GM18502 (cell line): Measurements from ENCODE around the gene DHRS11.

Source experiments
- ATAC-seq: cut with Tn5 transposase; IDR thresholded peaks from one replicate; pipeline ENCODE4 v1.9.1; 2021; ENCODE audit warnings: mild to moderate bottlenecking; ENCODE audit not compliant: unreplicated experiment, poor library complexity

Gene DHRS11

DNA sequence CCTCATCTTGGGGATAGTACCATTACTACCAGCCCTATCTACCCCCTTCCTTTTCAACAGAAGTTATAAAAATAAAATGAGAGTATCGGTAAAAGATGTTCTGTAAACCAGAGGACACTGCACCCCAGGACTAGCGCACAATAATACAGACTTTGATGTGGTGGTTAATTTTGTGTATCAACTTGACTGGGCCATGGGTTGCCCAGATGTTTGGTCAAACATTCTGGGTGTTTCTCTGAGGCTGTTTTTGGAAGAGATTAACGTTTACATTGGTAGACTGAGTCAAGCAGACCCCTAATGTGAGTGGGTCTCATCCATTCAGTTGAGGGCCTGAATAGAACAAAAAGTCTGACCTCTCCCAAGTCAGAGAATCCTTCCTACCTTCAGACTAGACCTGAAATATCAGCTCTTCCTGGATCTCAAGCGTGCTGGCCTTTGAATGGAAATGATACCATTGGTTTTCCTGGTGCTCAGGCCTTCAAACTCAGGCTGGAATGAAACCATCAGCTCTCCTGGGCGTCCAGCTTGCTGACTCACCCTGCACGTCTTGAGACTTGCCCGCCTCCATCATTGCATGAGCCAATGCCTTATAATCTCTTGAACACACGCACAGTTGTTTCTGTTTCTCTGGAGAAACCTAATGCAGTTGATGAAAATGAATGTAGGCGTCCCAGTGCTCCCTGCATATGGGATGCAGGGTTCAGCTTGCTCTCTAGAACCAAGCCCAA is 19.8 kb downstream of the DHRS11 start:
- ATAC-seq = no peak

DNA sequence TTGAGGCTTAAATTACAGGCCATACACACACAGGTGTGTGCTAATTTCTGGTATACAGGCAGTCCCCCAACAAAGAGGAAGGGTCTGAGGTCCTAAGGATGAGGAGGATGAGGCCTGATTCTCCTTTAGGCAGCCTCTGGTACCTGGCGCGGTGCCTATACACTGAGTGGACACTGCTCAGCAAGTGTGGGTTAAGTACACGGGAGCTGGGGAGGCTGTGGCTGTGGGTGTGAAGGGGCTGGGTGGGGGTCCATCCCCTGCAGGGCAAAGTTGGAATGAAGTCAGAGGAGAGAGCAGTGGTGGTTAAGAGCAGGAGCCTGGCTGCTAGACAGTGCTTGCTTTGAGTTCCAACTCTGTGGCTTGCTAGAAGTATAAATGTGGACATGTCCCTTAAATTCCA is 20.6 kb downstream of the DHRS11 start:
- ATAC-seq = no peak

DNA sequence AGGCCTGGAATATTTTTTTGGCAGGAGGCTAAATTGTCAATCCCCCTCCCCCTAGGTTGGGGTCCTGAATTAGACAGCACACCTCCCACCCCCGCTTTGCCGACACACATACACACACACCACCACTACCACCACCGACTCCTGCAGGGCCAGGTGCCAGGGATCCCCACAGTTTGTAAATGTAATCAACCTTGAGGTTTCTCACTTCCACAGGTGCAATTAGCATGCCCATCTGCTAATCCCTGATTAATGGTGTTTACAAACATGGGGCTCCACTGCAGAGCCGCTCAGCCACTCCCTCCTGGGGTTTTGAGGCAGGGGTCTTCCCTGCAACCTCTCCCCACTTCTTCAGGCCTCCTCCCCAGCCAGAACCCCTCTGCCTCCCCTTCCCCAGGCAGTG is 21.5 kb downstream of the DHRS11 start:
- ATAC-seq = no peak

DNA sequence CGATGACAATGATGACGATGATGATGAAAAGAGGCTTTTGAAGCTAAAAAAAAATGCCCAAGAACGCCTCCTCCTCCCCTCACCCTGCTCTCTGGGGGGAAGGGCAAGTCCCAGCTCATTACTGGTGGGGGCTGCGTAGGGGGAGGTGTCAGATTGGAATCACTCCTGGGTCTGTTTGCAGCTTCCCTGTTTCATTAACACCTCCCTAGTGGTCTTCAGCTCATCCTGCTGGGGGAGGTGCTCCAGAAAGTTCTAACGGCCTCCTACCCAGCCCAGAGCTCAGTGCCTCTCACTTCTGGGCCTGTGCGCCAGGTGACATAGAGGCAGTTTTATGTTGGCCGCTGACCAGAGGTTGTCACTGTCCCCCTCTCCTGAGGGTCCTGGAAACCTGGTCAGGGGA is 22.4 kb downstream of the DHRS11 start:
- ATAC-seq = no peak

DNA sequence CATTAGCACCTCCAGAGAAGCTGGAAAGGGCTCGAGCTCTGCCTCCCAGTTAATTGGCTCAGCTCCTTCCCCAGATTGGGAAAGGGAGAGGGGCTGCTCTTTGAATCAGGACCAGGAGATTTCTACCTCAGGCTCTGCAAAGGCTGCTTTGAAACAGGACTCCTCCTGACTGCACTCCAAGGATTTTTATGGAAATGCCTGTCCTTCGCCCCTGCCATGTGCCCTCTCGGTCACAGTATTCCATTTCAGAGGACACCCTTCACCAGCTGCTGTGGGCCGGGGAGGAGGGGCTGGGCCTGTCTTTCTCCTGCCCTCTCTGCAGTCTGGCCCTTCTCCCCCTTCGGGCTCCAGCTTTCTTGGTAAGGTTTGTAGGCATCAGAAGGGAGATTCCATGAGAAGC is 23.3 kb downstream of the DHRS11 start:
- ATAC-seq = no peak

DNA sequence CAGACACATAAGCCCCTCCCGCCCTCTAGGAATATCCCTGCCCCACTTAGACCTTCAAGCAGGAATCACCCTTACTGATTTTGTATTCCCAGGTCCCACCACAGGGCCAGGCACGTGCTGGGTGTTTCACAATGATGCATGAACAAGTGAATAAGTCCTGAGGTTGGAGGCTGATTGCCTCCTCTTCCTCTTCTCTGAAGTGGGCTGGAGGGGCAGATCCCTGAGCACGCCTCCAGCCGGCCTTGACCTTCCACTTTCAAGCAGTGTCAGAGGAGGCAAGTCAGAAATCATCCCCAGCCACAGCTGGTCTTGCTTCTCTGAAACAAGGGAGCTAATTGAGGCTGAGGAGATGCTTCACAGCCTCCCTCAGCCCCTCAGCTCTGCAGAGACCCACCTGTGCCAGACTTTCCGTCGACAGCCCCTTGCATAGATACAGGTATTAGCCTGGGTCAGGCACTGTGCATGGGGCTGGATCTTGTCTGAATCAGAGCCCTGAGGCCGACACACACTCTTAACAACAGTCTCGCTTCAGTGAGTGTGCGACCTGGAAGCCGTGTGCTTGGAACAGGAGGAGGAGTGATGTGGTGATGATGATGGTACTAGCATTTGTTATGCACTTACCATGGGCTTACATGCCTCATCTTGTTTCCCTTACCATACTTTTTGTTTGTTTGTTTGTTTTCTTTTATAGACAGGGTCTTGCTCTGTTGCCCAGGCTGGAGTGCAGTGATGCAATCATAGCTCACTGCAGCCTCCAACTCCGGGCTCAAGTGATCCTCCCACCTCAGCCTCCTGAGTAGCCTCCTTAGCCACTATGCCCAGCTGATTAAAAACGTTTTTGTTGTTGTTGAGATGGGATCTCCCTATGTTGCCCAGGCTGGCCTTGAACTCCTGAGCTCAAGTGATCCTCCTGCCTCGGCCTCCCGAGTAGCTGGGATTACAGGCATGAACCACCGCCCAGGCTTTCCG is 24.7 kb downstream of the DHRS11 start:
- no peak for ATAC-seq

DNA sequence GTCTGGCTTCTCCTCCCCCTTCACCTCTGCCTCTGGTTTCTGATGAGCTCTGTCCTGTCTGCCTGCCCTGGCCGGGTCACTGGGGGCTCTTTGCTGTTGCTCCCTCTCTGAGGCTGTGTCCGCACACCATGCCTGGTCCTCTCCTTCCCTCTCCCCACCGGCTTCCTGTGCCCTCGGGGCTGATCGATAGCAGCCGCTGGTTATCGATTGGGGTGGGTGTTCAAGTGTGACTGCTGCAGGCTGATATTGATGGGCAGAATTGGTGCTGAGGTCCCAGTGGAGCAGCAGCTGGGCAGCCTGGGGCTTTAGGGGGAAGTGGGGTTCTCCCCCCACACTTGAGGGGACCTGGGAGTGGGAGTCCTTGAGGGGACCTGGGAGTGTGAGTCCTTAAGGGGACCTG is 26.1 kb downstream of the DHRS11 start:
- ATAC-seq = no peak

DNA sequence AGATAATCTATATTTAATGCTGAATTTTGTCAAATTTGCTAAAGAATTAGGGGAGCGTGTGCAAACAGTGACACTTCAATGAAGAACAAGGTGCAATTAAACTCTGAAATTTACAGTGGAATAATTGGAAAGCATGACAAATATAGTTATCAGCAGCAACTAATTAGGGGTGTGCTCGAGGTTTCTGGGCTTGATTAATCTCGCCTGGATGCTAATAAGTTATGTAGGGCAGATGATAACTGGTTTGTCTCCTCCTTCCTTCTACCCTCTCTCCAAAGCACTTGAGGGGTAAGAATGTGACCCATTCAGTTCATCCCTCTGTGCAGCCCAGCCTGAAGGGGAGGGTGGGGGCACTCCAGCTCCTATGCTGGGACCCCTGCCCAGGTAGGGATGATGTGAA is 31.6 kb downstream of the DHRS11 start:
- no peak for ATAC-seq

DNA sequence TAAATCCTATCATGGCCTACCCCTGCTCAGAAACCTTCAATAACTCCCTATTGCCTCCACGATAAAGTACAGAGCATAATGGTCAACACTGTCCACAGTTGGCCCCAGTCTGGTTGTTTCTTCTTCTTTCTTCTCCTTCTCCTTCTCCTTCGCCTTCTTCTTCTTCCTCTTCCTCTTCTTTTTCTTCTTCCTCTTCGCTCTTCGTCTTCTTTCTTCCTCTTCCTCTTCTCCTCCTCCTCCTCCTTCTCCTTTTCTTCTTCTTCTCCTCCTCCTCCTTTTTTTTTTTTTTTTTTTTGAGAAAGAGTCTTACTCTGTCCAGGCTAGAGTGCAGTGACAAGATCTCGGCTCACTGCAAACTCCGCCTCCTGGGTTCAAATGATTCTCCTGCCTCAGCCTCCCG is 33.5 kb downstream of the DHRS11 start:
- no peak for ATAC-seq

DNA sequence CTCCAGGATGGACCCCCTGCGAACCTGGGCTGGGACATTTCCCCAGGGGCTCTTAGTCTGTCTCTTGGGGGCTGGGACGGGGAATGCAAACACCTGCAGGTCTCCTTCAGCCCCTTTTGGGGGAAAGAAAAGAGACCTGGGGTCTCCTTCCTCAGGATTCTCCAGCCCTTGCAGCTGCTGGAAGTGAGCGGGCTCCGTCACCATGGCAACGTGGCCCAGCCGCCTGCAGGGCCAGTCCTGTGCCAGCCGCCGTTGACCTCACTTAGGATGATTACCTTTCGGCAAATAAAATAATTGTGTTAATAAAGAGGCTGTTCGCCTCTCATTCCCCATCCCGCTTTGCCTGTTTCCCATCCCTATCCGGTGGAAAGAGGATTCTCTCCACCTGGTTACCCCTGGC is 35.4 kb downstream of the DHRS11 start:
- no peak for ATAC-seq

DNA sequence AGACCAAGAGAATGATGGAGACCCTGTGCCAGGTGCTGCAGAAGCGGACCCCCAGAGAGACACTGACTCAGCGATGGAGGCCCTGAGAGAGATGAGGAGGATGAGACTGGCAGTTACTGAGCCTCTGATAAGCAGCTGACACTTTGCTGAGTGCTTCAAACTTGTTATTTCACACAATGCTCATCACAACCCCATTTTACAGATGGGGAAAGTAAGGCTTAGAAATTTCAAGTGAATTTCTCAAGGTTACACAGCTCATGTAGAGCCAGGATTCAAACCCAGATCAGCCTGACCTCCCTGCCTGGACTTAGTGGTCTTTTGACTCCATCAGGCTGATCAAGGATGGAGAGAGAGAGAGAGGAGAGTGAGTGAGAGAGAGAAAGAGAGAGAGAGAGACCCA is 36.9 kb downstream of the DHRS11 start:
- no peak for ATAC-seq

DNA sequence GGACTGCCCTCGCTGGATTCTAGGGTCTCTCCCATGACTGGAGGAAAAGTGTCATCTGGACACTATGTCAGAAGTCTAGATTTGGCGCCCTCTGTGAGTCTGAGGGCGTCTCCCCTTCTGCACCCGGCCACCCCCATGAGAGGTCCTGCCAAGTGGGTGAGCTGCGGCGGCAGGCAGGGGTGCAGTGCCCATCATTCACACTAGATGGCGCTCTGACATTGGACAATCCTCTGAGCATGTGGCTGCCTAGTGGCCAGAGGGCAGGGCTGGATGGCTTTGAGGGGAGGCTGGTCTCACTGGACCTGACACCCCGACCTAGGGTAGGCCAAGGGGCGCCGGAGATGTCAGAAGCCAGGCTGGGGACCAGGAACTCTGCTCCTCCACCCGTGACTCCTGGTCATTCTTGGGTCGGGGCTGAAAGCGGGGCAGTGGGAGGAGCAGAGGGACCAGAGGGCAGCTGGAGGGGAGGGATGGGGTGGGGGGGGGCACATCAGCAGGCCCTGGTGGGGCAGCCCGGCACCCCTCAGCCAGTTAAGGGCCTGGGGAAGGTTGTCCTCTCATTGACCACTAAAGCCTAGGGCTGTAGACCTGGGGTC is 37.7 kb downstream of the DHRS11 start:
- no peak for ATAC-seq

DNA sequence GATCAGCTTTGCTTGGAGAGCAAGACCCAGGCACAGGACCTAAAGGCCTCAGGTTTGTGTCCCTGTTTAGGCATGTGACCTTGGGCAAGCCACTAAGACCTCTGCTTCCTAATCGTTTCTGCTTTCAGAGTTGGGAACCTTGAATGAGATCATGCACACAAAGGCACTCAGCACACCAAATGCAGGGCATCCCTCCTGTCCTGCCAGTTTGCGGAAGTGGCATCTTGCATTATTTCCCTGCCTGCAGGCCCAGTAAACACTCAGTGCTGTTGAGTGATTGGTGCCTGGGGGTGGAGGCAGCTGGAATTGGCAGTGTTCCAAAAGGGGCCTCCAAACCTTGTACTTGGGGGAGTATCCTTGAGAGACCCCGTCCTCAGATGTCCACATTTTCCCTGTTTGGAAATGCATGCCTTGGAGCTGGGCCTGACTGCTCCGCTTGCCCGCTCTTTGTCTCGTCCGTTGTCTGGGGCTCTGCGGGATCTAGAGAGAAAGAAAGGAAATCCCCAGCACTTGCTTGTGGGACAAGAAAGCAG is 38.4 kb downstream of the DHRS11 start:
- ATAC-seq = no peak

DNA sequence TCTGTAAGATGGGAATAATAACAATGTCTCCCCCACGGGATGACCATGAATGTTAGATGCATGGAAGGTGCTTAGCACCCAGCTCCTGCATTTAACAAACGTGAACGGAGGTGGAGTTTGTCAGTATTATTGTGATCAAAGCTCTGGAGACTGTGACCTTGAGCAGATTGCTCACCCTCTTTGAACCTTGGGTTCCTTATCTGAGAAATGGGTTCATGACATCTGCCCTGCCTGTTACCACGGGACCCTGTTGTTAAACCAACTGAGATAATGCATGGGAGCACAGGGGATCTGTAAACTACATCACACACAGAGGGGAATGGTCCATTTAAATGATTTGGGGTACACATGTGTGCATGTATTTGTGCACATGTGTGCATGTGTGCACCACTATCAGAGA is 39.3 kb downstream of the DHRS11 start:
- no peak for ATAC-seq

DNA sequence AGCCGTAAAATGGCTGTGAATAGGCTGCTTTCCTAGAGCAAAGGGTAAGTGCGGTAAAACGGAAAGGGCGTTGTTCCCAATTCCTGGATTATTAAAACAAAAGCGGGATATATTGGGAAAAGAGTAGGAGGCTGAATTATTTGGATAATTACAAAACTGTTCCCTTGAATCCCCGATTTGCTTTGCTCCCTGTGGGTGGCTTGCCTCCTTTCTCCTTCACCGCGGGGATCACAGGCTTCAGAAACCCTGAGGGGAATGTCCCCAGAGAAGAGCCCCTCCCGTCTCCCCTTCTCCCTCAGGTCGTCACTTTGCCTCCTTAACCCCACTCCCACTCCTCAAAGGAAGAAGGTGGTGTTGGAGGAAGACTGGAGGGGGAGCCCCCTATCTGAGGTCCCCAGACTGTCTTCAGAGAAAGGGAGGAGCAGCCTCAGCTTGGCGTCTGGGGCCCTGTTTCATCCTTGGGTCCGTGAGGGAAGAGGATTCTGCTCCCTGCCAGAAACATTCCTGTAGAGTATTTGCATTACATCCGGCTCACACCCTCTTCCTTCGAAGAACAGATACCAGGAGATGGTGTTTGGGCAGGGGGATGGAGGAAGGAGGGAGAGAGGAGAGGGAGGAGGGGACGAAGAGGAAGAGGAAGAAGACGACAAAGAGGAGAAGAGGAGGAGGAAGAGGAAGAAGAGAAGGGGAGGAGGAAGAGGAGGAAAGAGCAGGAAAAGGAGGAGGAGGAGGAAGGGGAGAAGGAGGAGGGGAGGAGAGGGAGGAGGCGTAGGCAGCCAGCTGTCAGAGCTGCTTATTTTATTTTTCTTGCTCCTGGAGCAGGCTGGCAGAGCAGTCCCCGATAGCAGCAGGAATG is 41.5 kb downstream of the DHRS11 start:
- ATAC-seq = no peak

DNA sequence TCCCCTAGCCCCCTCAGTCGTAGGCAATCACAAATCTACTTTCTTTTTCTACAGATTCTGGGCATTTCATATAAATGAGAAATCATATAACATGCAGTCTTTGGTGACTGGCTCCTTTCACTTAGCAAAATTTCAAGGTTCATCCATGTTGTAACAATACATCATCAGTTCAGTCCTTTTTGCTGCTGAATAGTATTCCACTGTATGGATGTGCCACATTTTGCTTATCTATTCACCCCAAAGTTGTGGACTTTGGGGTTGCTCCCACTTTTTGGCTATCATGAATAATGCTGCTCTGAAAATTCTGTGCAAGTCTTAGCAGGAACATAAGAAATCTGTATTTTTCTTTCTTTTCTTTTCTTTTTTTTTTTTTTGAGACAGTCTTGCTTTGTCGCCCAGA is 48.7 kb downstream of the DHRS11 start:
- ATAC-seq = no peak

DNA sequence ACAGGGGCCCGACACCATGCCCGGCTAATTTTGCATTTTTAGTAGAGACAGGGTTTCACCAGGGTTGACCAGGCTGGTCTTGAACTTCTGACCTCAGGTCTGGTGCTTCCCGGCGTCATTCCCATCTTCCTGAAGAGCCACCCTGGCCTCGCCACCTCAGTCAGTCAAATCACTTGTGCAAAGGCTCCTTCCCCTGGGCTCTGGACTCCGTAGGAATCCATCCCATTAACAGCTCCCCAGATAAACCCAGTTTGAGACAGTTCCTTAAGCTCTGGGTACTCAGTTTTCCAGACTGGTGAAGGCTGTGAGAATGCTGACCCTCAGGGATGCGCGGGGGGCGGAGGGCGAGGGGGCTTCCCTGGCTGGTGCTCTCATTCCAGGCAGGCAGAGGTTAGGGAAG is 49.2 kb downstream of the DHRS11 start:
- ATAC-seq = no peak

DNA sequence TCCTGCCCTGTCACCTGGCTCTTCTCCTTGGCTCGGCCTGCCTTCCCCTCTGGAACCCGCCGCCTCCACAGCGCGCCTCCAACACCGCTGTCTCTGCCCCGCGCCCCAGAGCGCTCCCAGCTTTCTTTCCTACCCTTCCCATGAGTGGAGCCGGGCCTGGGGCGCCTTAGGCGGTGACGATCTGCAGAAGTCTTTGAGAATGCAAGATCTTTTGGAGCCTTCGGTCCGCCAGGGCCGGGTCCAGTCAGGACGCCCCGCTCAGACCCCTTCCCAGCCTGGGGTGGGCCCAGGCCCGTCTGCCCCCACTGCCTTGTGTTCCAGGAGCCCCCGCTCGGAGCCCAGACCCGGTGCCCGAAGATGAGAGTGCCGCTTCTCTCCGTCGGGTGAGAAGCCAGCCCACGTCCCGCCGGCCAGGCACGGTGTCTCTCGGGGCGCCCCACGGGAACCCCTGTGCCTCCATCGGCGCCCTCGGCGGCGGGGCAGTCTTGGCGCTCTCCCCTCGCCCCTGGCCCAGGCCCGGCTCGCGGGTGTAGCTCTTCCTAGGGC is 49.7 kb downstream of the DHRS11 start:
- ATAC-seq = no peak

DNA sequence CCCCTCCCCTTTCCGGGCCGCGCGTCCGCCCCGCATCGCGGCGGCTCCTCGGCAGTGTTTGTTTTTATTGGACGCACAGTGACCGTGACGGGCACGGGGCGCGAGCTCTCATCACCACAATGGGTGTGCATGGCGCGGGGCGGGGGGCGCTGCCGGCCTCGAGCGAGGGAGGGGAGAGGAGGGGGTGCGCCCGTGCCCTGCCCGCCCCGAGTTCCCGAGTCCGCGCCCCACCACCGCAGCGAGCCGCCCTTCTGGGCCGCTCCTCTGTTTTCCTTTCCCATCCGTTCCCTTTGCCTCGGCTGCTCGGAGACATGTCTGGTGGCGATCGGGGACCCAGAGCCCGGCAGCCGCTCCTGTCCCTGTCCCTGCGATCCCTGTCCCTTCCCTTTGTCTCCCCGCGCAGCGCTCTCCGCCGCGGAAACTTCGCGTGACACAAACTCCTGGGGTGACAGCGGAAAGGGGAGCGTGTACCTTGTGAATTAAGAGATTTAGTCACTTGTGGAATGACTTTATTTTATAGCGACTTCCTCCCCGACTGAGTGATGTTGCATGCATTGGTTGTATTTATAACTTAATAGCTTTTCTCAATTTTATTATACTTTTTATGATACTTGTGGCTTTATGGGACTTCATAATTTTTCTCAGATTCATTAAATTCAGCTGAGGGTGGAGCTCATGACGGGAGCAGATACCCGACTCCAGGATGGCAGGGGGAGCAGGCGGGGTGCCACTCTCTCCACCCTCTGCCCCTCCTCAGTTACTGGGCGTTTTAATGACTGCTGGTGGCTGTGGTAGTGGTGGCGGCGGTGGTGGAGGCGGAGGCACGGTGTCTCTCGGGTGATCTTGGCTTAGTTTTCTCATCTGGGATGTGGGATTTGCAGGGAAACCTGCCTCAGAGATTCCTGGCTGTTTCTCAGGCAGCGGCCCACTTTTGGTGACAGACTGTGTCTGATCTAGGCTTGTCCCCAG is 50.5 kb downstream of the DHRS11 start:
- ATAC-seq = no peak
